ENCODE results near the gene ZSCAN12. TPM values are rescaled to one million over a fixed set of nuclear protein-coding genes. Genes with fewer than 3 reads are reported as not detected.
"Not testable (repeated sequence)": the region's sequence is repeated elsewhere in the genome, so short reads cannot be mapped to it uniquely, and the experiment has no call there.

Gene ZSCAN12
- total RNA-seq, 1 donor from 2014 or later = 20.7 TPM

- H3K27me3 Mint-ChIP-seq (ENCODE audit: insufficient read depth, low read depth) = peaks cover 5% of the 10 kb centered on the region
- no peak for TF ChIP-seq EZH2 (IDR thresholded peaks at IDR 0.05)
- TF ChIP-seq, protein P1, sequence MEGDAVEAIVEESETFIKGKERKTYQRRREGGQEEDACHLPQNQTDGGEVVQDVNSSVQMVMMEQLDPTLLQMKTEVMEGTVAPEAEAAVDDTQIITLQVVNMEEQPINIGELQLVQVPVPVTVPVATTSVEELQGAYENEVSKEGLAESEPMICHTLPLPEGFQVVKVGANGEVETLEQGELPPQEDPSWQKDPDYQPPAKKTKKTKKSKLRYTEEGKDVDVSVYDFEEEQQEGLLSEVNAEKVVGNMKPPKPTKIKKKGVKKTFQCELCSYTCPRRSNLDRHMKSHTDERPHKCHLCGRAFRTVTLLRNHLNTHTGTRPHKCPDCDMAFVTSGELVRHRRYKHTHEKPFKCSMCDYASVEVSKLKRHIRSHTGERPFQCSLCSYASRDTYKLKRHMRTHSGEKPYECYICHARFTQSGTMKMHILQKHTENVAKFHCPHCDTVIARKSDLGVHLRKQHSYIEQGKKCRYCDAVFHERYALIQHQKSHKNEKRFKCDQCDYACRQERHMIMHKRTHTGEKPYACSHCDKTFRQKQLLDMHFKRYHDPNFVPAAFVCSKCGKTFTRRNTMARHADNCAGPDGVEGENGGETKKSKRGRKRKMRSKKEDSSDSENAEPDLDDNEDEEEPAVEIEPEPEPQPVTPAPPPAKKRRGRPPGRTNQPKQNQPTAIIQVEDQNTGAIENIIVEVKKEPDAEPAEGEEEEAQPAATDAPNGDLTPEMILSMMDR (IDR thresholded peaks at IDR 0.05) = no peak
- no peak for TF ChIP-seq EZH2phosphoT487 (IDR thresholded peaks at IDR 0.05)
- H3K27ac ChIP-seq = no peak overlapping the region
Observed at GRCh38 chr6:28408076-28408802, 8.7 kb upstream of the ZSCAN12 start.

GRCh38 chr6:28407401-28407800 lies 7.9 kb upstream of the ZSCAN12 start:
- no peak overlapping the region for H3K27ac Mint-ChIP-seq
- Histone ChIP-seq H3K4me2 (no peak overlapping the region), H3K36me3 (no peaks in the 10 kb centered on the region), H3F3A (ENCODE audit: low read depth) (no peaks in the 10 kb centered on the region), H3K27ac (no peak overlapping the region), H3K9me3 (ENCODE audit: low read depth) (no peaks in the 10 kb centered on the region), H2AFZ (replicated peaks) (no peak overlapping the region), H3K4me3 (no peak overlapping the region), H3K4me1 (no peaks in the 10 kb centered on the region), H4K20me1 (ENCODE audit: low read depth) (no peaks in the 10 kb centered on the region), H3K27me3 (peaks cover 44% of the 10 kb centered on the region), H3K79me2 (ENCODE audit: low read depth) (no peaks in the 10 kb centered on the region), H3K9ac (no peak overlapping the region)
- H3K4me3 Mint-ChIP-seq = no peak overlapping the region
- no peaks in the 10 kb centered on the region for H3K4me1 Mint-ChIP-seq
- no peak for DNase-seq (ENCODE audit: low spot score)
- H3K9me3 Mint-ChIP-seq = peaks cover 2% of the 10 kb centered on the region
- H3K27me3 Mint-ChIP-seq (ENCODE audit: insufficient read depth, low read depth) = peaks cover 5% of the 10 kb centered on the region
- TF ChIP-seq EZH2phosphoT487 (IDR thresholded peaks at IDR 0.05) (no peak), EZH2 (IDR thresholded peaks at IDR 0.05) (no peak)
- TF ChIP-seq, protein P1 (IDR thresholded peaks at IDR 0.05) = no peak
- no peaks in the 10 kb centered on the region for H3K36me3 Mint-ChIP-seq

More at GRCh38 chr6:28408076-28408802, 8.7 kb upstream of the ZSCAN12 start:
- H3K4me1 ChIP-seq = no peaks in the 10 kb centered on the region
- no peaks in the 10 kb centered on the region for H4K20me1 ChIP-seq (ENCODE audit: low read depth)
- no peaks in the 10 kb centered on the region for H3F3A ChIP-seq (ENCODE audit: low read depth)
- no peak overlapping the region for H3K9ac ChIP-seq
- H3K4me3 ChIP-seq = no peak overlapping the region
- H3K27ac Mint-ChIP-seq = no peak overlapping the region
- no peak overlapping the region for H3K4me3 Mint-ChIP-seq
- H3K9me3 ChIP-seq (ENCODE audit: low read depth) = no peaks in the 10 kb centered on the region
- H3K4me1 Mint-ChIP-seq = no peaks in the 10 kb centered on the region
- H3K27me3 ChIP-seq = peaks cover 36% of the 10 kb centered on the region
- no peak overlapping the region for H2AFZ ChIP-seq (replicated peaks)
- H3K79me2 ChIP-seq (ENCODE audit: low read depth) = no peaks in the 10 kb centered on the region
- no peaks in the 10 kb centered on the region for H3K36me3 Mint-ChIP-seq
- H3K36me3 ChIP-seq = no peaks in the 10 kb centered on the region
- DNase-seq (ENCODE audit: low spot score) = no peak
- H3K9me3 Mint-ChIP-seq = peaks cover 2% of the 10 kb centered on the region
- H3K4me2 ChIP-seq = no peak overlapping the region

DNA sequence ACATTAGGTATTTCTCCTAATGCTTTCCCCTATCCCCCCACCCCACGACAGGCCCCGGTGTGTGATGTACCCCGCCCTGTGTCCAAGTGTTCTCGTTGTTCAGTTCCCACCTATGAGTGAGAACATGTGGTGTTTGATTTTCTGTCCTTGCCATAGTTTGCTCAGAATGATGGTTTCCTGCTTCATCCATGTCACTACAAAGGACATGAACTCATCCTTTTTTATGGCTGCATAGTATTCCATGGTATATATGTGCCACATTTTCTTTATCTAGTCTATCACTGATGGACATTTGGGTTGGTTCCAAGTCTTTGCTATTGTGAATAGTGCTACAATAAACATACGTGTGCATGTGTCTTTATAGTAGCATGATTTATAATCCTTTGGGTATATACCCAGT lies 4.4 kb upstream of the ZSCAN12 start:
- H3K27me3 Mint-ChIP-seq (ENCODE audit: insufficient read depth, low read depth); H3K9me3 Mint-ChIP-seq; H3K9ac ChIP-seq; H3K36me3 ChIP-seq; H3K4me3 ChIP-seq; H3K4me1 Mint-ChIP-seq; H3K4me3 Mint-ChIP-seq; H3K79me2 ChIP-seq (ENCODE audit: low read depth); H3K27ac Mint-ChIP-seq; H3K4me2 ChIP-seq; DNase-seq (ENCODE audit: low spot score); H3K27ac ChIP-seq; H4K20me1 ChIP-seq (ENCODE audit: low read depth); H3K36me3 Mint-ChIP-seq; H3K4me1 ChIP-seq; H2AFZ ChIP-seq (replicated peaks); H3K9me3 ChIP-seq (ENCODE audit: low read depth): not testable (repeated sequence)
- Histone ChIP-seq H3K27me3 (peaks cover 66% of the 10 kb centered on the region), H3F3A (ENCODE audit: low read depth) (peaks cover 10% of the 10 kb centered on the region)

- peaks cover 4% of the 10 kb centered on the region for H3K27me3 Mint-ChIP-seq (ENCODE audit: insufficient read depth, low read depth)
- no peak for DNase-seq (ENCODE audit: low spot score)
- H3K27ac Mint-ChIP-seq = no peak overlapping the region
- Histone ChIP-seq H3K9me3 (ENCODE audit: low read depth) (no peaks in the 10 kb centered on the region), H3K79me2 (ENCODE audit: low read depth) (peaks cover 24% of the 10 kb centered on the region), H3K36me3 (no peaks in the 10 kb centered on the region), H3K27ac (no peak overlapping the region), H3K4me2 (no peak overlapping the region), H3K9ac (no peak overlapping the region), H3K4me3 (no peak overlapping the region), H4K20me1 (ENCODE audit: low read depth) (peaks cover 12% of the 10 kb centered on the region), H3K27me3 (peaks cover 64% of the 10 kb centered on the region), H3K4me1 (peaks cover 16% of the 10 kb centered on the region), H3F3A (ENCODE audit: low read depth) (peaks cover 10% of the 10 kb centered on the region), H2AFZ (replicated peaks) (no peak overlapping the region)
- H3K4me3 Mint-ChIP-seq = no peak overlapping the region
- H3K36me3 Mint-ChIP-seq = peaks cover 11% of the 10 kb centered on the region
- no peaks in the 10 kb centered on the region for H3K9me3 Mint-ChIP-seq
- peaks cover 17% of the 10 kb centered on the region for H3K4me1 Mint-ChIP-seq
- TF ChIP-seq, protein P1 (IDR thresholded peaks at IDR 0.05) = no peak
- no peak for TF ChIP-seq EZH2phosphoT487 (IDR thresholded peaks at IDR 0.05)
- no peak for TF ChIP-seq EZH2 (IDR thresholded peaks at IDR 0.05)
Observed at GRCh38 chr6:28402197-28402596, 2.6 kb upstream of the ZSCAN12 start.
